HepG2 (cell line): ENCODE data around the gene TOMM6. TPM values are rescaled to one million over a fixed set of nuclear protein-coding genes. Genes with fewer than 3 reads are reported as not detected.

Experiments
- ATF1 ChIP-seq: IDR thresholded peaks from 2 replicates; pipeline ENCODE4 v1.6.1; 2016; ENCODE audit warnings: mild to moderate bottlenecking, control low read depth
- CHD2 ChIP-seq: IDR thresholded peaks from 2 replicates; pipeline ENCODE4 v1.6.1; 2011; ENCODE audit warnings: low read depth, low read length, improper control_type of control experiment
- DPF2 ChIP-seq: sonication (generic); formaldehyde crosslinking; IDR thresholded peaks from 2 replicates; pipeline ENCODE4 v1.4.0; 2020; ENCODE audit warnings: mild to moderate bottlenecking, low read depth, missing genetic modification reagents, borderline replicate concordance
- FOSL2 ChIP-seq: sonication (generic); formaldehyde crosslinking; IDR thresholded peaks from 2 replicates; pipeline ENCODE4 v1.4.0; 2020; ENCODE audit warnings: missing genetic modification reagents
- HMGA1 ChIP-seq: sonication (generic); formaldehyde crosslinking; conservative IDR thresholded peaks from 2 replicates; pipeline ENCODE4 v1.4.0; 2020; ENCODE audit warnings: missing genetic modification reagents
- IKZF4 ChIP-seq: sonication (generic); formaldehyde crosslinking; IDR thresholded peaks from 2 replicates; pipeline ENCODE4 v1.5.1; 2020; ENCODE audit warnings: borderline replicate concordance, mild to moderate bottlenecking, low read depth, missing genetic modification reagents; ENCODE audit errors: not compliant biosample characterization
- IRF2 ChIP-seq: IDR thresholded peaks from 2 replicates; pipeline ENCODE4 v1.6.1; 2018; ENCODE audit warnings: missing genetic modification reagents, missing compliant biosample characterization
- MIER2 ChIP-seq: IDR thresholded peaks from 2 replicates; pipeline ENCODE4 v1.6.1; 2016; ENCODE audit warnings: missing biosample characterization, missing genetic modification reagents
- NFATC3 ChIP-seq: sonication (generic); formaldehyde crosslinking; IDR thresholded peaks from 2 replicates; pipeline ENCODE4 v1.5.1; 2020; ENCODE audit warnings: mild to moderate bottlenecking, missing genetic modification reagents
- PHF20 ChIP-seq: sonication (generic); formaldehyde crosslinking; IDR thresholded peaks from 2 replicates; pipeline ENCODE4 v1.5.0; 2020; ENCODE audit warnings: mild to moderate bottlenecking, missing genetic modification reagents
- SETDB1 ChIP-seq: sonication (generic); formaldehyde crosslinking; IDR thresholded peaks from 2 replicates; pipeline ENCODE4 v1.5.1; 2020; ENCODE audit warnings: missing genetic modification reagents, mild to moderate bottlenecking, borderline replicate concordance
- TEAD3 ChIP-seq: optimal IDR thresholded peaks from 2 replicates; pipeline ENCODE3; 2016; ENCODE audit warnings: borderline replicate concordance
- XRCC5 ChIP-seq: fragments of 200-400 bp; formaldehyde crosslinking; optimal IDR thresholded peaks from 2 replicates; pipeline ENCODE3; 2017; ENCODE audit warnings: mild to moderate bottlenecking, low read length
- ZNF256 ChIP-seq: sonication (generic); formaldehyde crosslinking; conservative IDR thresholded peaks from 2 replicates; pipeline ENCODE4 v1.4.0; 2020; ENCODE audit warnings: missing genetic modification reagents
- ZNF3 ChIP-seq: IDR thresholded peaks from 2 replicates; pipeline ENCODE4 v1.7.0; 2017; ENCODE audit warnings: inconsistent platforms
- ZNF337 ChIP-seq: sonication (generic); formaldehyde crosslinking; IDR thresholded peaks from 2 replicates; pipeline ENCODE4 v1.5.1; 2020; ENCODE audit warnings: missing genetic modification reagents, low read depth, mild to moderate bottlenecking, borderline replicate concordance
- ZNF605 ChIP-seq: sonication (generic); formaldehyde crosslinking; IDR thresholded peaks from 2 replicates; pipeline ENCODE4 v1.8.0; 2022; ENCODE audit warnings: mild to moderate bottlenecking, missing genetic modification reagents
- ZNF607 ChIP-seq: sonication (generic); formaldehyde crosslinking; IDR thresholded peaks from 2 replicates; pipeline ENCODE4 v1.5.1; 2020; ENCODE audit warnings: missing genetic modification reagents, mild to moderate bottlenecking, borderline replicate concordance
- polyA plus RNA-seq, 8 experiments: library from polyadenylated mRNA; depleted of rRNA in 3 of 8; stranded (reverse) in 7 of 8; unstranded in 1 of 8; fragments of >200 nt; fragmentation: Illumina TruSeq in 4 of 8; extraction: Trizol in 4 of 8; gene quantifications; 2 replicates each; pipeline versions ENCODE4 v1.2.1 to v1.2.3, GENCODE V29; 2011 to 2016; ENCODE audit warnings: low read depth in 4 of 8, missing spikeins in 1 of 8, mixed read lengths in 1 of 8; ENCODE audit not compliant: insufficient read depth in 1 of 8
- total RNA-seq, 5 experiments: library from RNA; depleted of rRNA; stranded (reverse); fragments of >200 nt; fragmentation: Illumina TruSeq; extraction: Trizol; gene quantifications; 2 replicates each; pipeline ENCODE4 v1.2.3, GENCODE V29; 2016; ENCODE audit warnings: low read depth in 1 of 5
- TF ChIP-seq, protein P1 (sequence below), 2 experiments: sonication (generic) in 1 of 2; formaldehyde crosslinking in 1 of 2; IDR thresholded peaks; 2 replicates each; pipeline versions ENCODE4 v1.4.0 to v1.6.1; 2016 to 2020; ENCODE audit warnings: borderline replicate concordance in 1 of 2, low read depth in 1 of 2, mild to moderate bottlenecking in 1 of 2, missing genetic modification reagents in 1 of 2
- TF ChIP-seq, protein P2 (sequence below): sonication (generic); formaldehyde crosslinking; IDR thresholded peaks from 2 replicates; pipeline ENCODE4 v1.8.1; 2023; ENCODE audit warnings: missing genetic modification reagents, mild to moderate bottlenecking, borderline replicate concordance
- TF ChIP-seq, protein P3 (sequence below): sonication (generic); formaldehyde crosslinking; IDR thresholded peaks from 2 replicates; pipeline ENCODE4 v1.8.1; 2023; ENCODE audit warnings: mild to moderate bottlenecking, missing genetic modification reagents
- TF ChIP-seq, protein P4 (sequence below): sonication (generic); formaldehyde crosslinking; conservative IDR thresholded peaks from 2 replicates; pipeline ENCODE4 v1.8.1; 2023; ENCODE audit warnings: missing genetic modification reagents
- TF ChIP-seq, protein P5 (sequence below): sonication (generic); formaldehyde crosslinking; IDR thresholded peaks from 2 replicates; pipeline ENCODE4 v1.4.0; 2020; ENCODE audit warnings: mild to moderate bottlenecking, missing genetic modification reagents
- TF ChIP-seq, protein P6 (sequence below): sonication (generic); formaldehyde crosslinking; IDR thresholded peaks from 2 replicates; pipeline ENCODE4 v1.4.0; 2020; ENCODE audit warnings: missing genetic modification reagents

Gene TOMM6
- total and polyA plus RNA-seq, 2 of the 13 experiments (the other 11 are each of a cell fraction or from before 2014, with no cell fraction given): 320 to 321 TPM

DNA sequence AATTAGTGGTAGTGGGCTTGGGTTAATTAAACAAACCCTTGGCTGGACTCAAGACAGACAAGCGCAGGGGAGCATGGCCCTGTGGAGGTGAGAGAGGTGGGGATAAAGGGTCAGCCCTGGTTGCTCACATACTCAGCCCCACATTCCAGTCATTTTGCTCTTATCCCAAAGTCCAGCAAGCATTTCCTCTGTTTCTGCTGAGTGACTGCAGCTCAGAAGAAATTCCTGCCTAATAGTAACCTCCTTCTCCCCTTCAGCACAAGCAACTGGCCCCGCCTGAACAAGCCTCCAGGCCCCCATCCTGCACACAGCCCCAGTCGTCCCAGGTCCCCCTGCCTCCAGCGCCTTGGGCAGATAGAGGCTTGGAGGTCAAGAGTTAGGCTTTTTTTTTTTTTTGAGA is 48.5 kb upstream of the TOMM6 start (continued):
- TF ChIP-seq, protein P1, sequence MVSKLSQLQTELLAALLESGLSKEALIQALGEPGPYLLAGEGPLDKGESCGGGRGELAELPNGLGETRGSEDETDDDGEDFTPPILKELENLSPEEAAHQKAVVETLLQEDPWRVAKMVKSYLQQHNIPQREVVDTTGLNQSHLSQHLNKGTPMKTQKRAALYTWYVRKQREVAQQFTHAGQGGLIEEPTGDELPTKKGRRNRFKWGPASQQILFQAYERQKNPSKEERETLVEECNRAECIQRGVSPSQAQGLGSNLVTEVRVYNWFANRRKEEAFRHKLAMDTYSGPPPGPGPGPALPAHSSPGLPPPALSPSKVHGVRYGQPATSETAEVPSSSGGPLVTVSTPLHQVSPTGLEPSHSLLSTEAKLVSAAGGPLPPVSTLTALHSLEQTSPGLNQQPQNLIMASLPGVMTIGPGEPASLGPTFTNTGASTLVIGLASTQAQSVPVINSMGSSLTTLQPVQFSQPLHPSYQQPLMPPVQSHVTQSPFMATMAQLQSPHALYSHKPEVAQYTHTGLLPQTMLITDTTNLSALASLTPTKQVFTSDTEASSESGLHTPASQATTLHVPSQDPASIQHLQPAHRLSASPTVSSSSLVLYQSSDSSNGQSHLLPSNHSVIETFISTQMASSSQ (IDR thresholded peaks at IDR 0.05; ENCODE audit: low read depth): no peak
- TF ChIP-seq, protein P1 (CRISPR knock-in tag; IDR thresholded peaks at IDR 0.05; ENCODE audit: borderline replicate concordance): no peak
- TF ChIP-seq TEAD3 (CRISPR knock-in tag) (peak; percentile 92), IRF2 (CRISPR knock-in tag) (no peak), SETDB1 (CRISPR knock-in tag) (no peak), NFATC3 (CRISPR knock-in tag) (no peak), PHF20 (CRISPR knock-in tag) (no peak), XRCC5 (no peak), HMGA1 (CRISPR knock-in tag) (no peak), ZNF3 (CRISPR knock-in tag) (no peak), ZNF605 (CRISPR knock-in tag) (peak; percentile 46; the same call in 1 of the 2 replicates), ZNF607 (CRISPR knock-in tag) (no peak), CHD2 (no peak), MIER2 (CRISPR knock-in tag) (no peak), ATF1 (CRISPR knock-in tag) (no peak), IKZF4 (CRISPR knock-in tag) (no peak), ZNF337 (CRISPR knock-in tag) (no peak), DPF2 (CRISPR knock-in tag) (no peak; the same call in 1 of the 2 replicates), ZNF256 (CRISPR knock-in tag) (no peak), FOSL2 (CRISPR knock-in tag) (no peak)
- TF ChIP-seq, protein P2, sequence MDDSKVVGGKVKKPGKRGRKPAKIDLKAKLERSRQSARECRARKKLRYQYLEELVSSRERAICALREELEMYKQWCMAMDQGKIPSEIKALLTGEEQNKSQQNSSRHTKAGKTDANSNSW (CRISPR knock-in tag): no peak
- TF ChIP-seq, protein P3, sequence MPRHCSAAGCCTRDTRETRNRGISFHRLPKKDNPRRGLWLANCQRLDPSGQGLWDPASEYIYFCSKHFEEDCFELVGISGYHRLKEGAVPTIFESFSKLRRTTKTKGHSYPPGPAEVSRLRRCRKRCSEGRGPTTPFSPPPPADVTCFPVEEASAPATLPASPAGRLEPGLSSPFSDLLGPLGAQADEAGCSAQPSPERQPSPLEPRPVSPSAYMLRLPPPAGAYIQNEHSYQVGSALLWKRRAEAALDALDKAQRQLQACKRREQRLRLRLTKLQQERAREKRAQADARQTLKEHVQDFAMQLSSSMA (CRISPR knock-in tag): no peak
- TF ChIP-seq, protein P4, sequence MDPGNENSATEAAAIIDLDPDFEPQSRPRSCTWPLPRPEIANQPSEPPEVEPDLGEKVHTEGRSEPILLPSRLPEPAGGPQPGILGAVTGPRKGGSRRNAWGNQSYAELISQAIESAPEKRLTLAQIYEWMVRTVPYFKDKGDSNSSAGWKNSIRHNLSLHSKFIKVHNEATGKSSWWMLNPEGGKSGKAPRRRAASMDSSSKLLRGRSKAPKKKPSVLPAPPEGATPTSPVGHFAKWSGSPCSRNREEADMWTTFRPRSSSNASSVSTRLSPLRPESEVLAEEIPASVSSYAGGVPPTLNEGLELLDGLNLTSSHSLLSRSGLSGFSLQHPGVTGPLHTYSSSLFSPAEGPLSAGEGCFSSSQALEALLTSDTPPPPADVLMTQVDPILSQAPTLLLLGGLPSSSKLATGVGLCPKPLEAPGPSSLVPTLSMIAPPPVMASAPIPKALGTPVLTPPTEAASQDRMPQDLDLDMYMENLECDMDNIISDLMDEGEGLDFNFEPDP: 0 out of 2 replicates have a peak, but pooled peaks have one; percentile 41
- TF ChIP-seq, protein P5, sequence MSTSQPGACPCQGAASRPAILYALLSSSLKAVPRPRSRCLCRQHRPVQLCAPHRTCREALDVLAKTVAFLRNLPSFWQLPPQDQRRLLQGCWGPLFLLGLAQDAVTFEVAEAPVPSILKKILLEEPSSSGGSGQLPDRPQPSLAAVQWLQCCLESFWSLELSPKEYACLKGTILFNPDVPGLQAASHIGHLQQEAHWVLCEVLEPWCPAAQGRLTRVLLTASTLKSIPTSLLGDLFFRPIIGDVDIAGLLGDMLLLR (CRISPR knock-in tag): no peak
- TF ChIP-seq, protein P6, sequence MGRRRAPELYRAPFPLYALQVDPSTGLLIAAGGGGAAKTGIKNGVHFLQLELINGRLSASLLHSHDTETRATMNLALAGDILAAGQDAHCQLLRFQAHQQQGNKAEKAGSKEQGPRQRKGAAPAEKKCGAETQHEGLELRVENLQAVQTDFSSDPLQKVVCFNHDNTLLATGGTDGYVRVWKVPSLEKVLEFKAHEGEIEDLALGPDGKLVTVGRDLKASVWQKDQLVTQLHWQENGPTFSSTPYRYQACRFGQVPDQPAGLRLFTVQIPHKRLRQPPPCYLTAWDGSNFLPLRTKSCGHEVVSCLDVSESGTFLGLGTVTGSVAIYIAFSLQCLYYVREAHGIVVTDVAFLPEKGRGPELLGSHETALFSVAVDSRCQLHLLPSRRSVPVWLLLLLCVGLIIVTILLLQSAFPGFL (CRISPR knock-in tag): no peak
